HUES6 (cell line): ENCODE measurements around the gene CEP41.

Experiments
- H3K27ac ChIP-seq: 2 replicates; pipeline ENCODE4 v1.7.0; 2013; ENCODE audit warnings: low read depth, mild to moderate bottlenecking, low read length, inconsistent platforms
- H3K27me3 ChIP-seq: 2 replicates; pipeline ENCODE4 v1.6.1; 2013; ENCODE audit warnings: low read length; ENCODE audit not compliant: control insufficient read depth, insufficient read depth
- H3K36me3 ChIP-seq: 2 replicates; pipeline ENCODE4 v1.6.1; 2013; ENCODE audit warnings: low read length; ENCODE audit not compliant: control insufficient read depth, insufficient read depth
- H3K4me1 ChIP-seq: 2 replicates; pipeline ENCODE4 v1.6.1; 2013; ENCODE audit warnings: low read length; ENCODE audit not compliant: control insufficient read depth, insufficient read depth
- H3K4me3 ChIP-seq: 2 replicates; pipeline ENCODE4 v1.5.1; 2013; ENCODE audit warnings: low read depth, low read length
- H3K9ac ChIP-seq: one replicate; pipeline ENCODE4 v1.6.1; 2013; ENCODE audit warnings: mild to moderate bottlenecking, low read length
- H3K9me3 ChIP-seq: 2 replicates; pipeline ENCODE4 v1.6.1; 2013; ENCODE audit warnings: low read depth, low read length; ENCODE audit not compliant: control insufficient read depth, insufficient read depth

CEP41 gene, protein sequence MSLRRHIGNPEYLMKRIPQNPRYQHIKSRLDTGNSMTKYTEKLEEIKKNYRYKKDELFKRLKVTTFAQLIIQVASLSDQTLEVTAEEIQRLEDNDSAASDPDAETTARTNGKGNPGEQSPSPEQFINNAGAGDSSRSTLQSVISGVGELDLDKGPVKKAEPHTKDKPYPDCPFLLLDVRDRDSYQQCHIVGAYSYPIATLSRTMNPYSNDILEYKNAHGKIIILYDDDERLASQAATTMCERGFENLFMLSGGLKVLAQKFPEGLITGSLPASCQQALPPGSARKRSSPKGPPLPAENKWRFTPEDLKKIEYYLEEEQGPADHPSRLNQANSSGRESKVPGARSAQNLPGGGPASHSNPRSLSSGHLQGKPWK

DNA sequence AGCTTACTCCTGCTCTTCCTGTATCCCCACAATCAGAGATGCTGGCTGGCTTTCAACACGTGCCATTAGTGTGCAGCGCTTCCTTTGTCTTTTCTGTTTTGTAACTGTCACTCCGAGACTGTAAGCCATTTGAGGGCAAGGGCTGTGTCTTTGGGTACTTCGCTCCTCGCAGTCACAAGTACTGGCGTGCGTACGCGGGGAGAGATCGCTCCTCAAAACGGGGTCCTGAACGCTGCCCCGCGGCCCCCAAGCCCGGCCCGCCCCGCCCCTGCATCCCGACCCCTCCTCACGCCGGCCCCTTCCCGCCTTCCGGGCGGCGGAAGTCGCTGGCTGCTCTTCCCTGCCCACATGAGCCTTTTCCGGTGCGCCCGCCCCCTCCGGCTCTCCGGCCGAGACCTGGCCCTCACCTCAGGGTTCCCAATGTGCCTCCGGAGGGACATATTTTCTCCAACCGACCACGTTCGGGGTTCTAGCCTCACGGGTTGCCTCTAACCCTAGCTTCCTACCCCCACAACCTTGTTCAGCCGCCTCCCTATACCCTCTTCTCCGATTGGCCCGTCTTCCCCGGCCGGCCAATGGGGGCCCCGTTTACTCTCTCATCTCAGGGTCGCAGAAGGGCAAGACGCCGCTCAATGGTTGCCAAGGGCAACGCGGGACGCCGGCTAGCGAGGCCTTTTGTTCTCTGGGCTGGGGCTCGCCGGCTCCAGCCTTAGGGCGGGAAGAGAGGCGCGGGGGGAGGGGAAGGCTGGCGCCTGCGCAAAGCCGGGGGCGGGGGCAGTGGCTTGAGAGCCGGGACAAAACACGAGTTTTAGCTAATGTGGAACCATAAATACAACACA, at the start of gene CEP41:
TSS of gene CEP41 (minus strand) at position 490 of the 839 bp plus-strand sequence. CDS start at position 440, 50 bp downstream.
- Histone ChIP-seq H3K4me3 (peak within 1 kb of the TSS; percentile 88), H3K9me3 (no peaks in the 10 kb centered on the region), H3K27ac (peak within 1 kb of the TSS; percentile 100), H3K36me3 (no peaks in the 10 kb centered on the region), H3K4me1 (peaks cover 8% of the 10 kb centered on the region), H3K9ac (peak within 1 kb of the TSS; percentile 99), H3K27me3 (no peaks in the 10 kb centered on the region)

DNA sequence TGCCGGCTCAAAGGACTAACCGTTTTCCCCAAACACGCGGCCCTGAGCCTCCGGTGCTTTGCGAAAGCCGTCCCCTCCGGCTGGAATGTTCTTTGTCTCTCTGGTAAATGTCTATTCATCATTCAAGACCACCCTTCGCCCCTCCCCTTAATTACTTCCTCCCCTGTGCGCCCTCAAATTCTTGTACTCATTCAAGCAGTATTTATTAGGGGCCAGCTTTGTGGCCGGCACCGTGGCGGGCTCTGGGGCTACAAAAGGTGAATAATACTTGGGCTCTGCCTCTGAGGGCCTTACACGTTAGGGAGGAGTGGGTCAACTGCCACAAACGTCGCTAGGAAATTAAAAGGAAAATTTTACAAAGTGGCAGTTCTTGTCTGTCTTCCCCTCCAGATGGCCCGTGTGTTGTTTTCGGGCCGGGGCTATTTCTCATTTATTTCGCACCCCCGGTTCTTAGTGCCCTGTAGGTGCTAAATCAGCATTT, 49.5 kb upstream of the CEP41 start:
- Histone ChIP-seq H3K4me3 (peak overlapping the region; percentile 73), H3K9me3 (peaks cover 9% of the 10 kb centered on the region; the same call in 1 of the 2 replicates), H3K36me3 (peaks cover 3% of the 10 kb centered on the region), H3K27ac (peak overlapping the region; percentile 75; the same call in 1 of the 2 replicates), H3K27me3 (peaks cover 25% of the 10 kb centered on the region), H3K4me1 (peaks cover 34% of the 10 kb centered on the region), H3K9ac (peak overlapping the region; percentile 68)

DNA sequence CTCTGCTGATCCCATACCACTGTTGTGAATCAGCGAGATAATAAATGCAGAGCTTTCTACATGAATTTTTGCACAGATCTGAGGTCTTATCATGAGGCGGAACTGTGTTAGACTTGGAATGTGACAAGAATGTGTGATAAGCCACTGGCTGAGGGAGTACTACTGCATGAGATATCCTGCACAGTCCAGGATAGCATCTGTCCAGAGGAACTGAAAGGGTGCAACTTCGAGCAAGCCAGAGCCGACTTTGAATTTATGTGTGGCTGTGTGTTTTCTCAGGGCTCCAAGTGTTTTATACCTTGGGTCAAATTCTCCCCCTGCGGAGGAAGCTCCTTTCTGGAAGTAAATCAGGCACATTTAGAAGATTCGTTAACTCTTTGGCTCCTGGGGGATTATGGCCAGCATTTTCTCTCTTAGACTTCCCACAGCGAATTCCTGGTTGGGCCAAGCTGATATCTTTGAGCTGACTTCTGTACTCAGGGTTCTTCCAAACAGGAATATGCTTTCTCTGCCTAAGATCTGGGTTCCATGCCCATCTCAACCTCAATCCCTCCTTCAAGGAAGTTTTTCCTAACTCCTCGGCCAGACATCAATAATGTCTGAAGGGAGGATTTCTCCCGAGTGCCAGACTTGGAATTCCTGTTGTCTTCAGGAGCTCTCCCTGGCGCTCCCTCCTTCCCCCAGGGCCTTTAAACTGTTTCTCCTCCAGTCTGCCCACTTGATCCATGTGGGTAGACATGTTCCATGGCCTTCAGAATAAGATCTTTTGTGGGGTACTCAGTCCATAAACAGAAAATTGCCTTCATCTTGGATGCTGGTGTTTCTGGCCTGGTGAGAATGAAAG, 48.5 kb upstream of the CEP41 start:
- H3K9ac ChIP-seq: peak overlapping the region; percentile 74
- H3K9me3 ChIP-seq: peaks cover 9% of the 10 kb centered on the region; the same call in 1 of the 2 replicates
- peak overlapping the region; percentile 73; the same call in 1 of the 2 replicates for H3K4me3 ChIP-seq
- H3K36me3 ChIP-seq: no peaks in the 10 kb centered on the region
- peak overlapping the region; percentile 31; the same call in 1 of the 2 replicates for H3K27ac ChIP-seq
- peaks cover 34% of the 10 kb centered on the region for H3K4me1 ChIP-seq
- peaks cover 25% of the 10 kb centered on the region for H3K27me3 ChIP-seq

DNA sequence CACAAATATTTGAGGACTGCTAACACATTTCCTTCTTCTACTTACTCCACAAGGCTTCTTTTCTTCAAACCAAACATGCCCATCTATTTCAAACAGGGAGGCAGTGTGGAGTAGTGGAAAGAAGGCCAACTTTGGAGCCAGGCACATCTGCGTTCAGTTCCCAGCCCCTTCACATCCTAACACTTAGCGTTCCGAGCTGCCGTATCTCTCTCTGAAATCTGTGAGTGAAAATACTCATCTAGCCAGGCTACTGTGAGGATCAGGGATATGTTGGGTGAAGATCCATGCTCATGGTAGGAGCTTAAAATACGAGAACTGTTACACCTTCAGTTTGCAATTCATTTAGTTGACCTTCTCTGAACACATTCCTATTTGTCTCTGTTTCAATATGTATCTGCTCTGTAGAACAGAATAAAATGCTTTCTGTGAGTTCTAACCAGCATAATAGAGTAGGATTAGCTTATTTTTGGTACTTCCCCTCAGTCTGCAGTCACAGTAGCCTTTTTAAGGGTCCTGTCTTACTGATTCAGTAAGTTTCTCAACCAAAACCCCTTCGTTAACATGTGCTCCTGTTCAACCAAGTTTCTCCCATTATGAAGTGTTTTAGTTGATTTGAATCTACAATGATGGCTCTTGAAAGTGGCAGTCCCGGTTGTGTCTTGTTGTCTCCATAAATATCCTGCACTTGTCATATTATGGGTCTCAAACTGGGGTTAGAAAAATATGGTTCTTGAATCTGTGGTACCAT, 47.8 kb upstream of the CEP41 start:
- Histone ChIP-seq H3K27me3 (peaks cover 21% of the 10 kb centered on the region), H3K9me3 (peaks cover 9% of the 10 kb centered on the region; the same call in 1 of the 2 replicates), H3K4me1 (peaks cover 34% of the 10 kb centered on the region), H3K9ac (peak overlapping the region; percentile 6), H3K27ac (no peak overlapping the region; the same call in 1 of the 2 replicates), H3K4me3 (no peak overlapping the region), H3K36me3 (no peaks in the 10 kb centered on the region)

DNA sequence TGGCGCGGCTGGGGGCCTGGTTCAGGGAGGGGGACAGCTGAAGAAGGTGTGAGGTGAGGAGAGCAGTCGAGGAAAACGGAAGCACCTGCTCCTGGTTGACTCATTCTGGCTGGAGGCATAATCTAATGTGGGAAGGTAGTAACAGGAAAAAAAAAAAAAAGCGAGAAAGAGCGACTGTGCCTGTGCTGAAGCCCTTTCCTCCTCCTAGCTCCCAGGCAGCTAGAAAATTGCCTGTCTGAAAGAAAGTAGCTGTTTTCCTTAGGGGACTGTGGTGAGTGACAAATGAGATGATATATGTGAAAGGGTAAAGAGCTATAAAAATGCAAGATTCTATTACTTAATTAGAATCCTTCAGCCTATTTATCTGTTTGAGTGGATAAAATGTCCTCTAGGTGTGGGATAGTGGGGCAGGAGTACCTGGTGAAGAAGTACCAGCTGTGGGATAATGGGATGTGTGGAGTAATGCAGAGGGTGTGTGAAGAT, 46.2 kb upstream of the CEP41 start:
- no peaks in the 10 kb centered on the region for H3K36me3 ChIP-seq
- H3K27me3 ChIP-seq: peaks cover 5% of the 10 kb centered on the region
- H3K9me3 ChIP-seq: no peaks in the 10 kb centered on the region
- H3K9ac ChIP-seq: peak overlapping the region; percentile 89
- peak overlapping the region; percentile 90 for H3K4me3 ChIP-seq
- H3K27ac ChIP-seq: no peak overlapping the region
- peaks cover 34% of the 10 kb centered on the region for H3K4me1 ChIP-seq

DNA sequence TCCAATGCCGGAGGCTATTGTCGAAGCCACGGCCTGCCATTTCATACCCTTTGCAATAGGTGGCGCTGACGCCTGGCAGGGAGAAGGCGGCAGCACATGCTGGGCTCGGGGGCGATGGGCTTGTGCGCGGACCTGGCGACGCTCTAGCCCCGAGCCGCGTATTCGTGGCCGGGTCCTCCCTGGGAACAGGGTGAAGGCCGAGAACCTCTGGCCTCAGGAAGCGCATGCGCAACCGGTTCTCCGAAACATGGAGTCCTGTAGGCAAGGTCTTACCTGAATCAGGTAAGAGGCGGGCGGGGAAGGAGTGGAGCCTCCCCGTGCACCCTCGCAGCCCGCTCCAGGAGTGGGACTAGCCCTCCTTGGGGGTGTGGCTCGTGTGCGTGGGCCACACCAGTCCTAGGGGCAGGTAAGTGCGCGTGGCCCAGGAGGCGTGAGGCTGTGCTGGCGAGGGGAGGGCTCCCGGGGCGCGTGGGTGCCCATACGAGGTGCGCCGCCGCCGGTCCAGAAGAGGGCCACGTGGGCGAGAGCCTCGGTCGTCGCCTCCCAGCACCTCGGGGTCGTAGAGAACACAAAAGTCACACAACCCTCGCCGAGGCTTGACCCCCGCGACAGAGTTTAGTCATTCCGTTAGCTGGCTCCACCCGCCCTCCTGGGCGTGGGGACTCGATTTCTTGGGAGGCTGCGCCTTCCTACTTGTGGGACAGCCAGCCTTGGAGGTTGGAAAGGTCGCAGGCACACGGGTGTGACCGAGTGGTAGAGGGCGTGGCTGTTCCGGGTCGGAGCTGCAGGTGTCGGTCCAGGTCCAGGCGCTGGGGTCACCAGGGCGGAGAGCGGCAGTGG, 45.5 kb upstream of the CEP41 start:
- Histone ChIP-seq H3K4me1 (peaks cover 34% of the 10 kb centered on the region), H3K9ac (peak overlapping the region; percentile 89), H3K4me3 (peak overlapping the region; percentile 90), H3K36me3 (no peaks in the 10 kb centered on the region), H3K27me3 (peaks cover 2% of the 10 kb centered on the region), H3K27ac (peak overlapping the region; percentile 70), H3K9me3 (no peaks in the 10 kb centered on the region)

DNA sequence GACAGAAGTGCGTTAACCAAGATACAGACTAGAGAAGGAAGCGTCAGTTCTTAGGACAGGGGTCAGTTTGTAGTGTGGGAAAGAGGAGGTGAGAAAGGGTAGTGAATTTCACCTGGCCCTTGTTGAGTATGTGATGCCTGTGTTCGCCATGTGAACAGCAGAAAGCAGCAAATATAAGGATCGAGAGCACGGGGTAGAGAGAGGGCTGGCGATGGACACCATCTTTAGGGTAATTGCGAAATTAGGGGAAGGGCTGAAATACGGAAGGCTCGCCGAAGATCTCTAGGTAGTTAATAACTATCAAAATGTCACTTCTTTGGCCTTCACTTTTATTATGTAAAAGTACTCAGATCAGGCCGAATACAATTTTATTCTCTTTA, 44.9 kb upstream of the CEP41 start:
- no peaks in the 10 kb centered on the region for H3K36me3 ChIP-seq
- no peak overlapping the region for H3K9ac ChIP-seq
- H3K9me3 ChIP-seq: no peaks in the 10 kb centered on the region
- peaks cover 34% of the 10 kb centered on the region for H3K4me1 ChIP-seq
- H3K4me3 ChIP-seq: peak overlapping the region; percentile 90
- H3K27ac ChIP-seq: no peak overlapping the region
- no peaks in the 10 kb centered on the region for H3K27me3 ChIP-seq

DNA sequence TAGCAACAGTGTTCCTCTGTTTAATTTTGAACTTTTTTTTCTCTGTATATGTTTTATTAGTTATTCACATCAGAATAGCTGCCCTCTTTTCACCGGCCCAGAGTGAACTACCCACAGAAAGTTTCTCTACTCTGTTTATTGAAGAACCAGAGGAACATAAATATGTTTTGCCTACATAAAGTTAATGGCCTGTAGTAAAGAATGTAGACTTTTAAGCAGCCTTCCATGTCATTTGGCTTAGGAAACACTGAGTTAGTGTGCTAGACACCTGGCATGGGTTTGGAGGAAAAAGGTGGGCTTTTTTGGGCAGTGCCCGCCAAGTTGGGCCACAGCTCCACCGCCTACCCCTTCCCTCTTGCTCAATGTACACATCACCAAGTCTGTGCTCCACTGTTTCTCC, 42.2 kb upstream of the CEP41 start:
- Histone ChIP-seq H3K9me3 (no peaks in the 10 kb centered on the region), H3K4me3 (no peak overlapping the region), H3K27ac (no peak overlapping the region), H3K4me1 (peaks cover 11% of the 10 kb centered on the region), H3K36me3 (no peaks in the 10 kb centered on the region), H3K27me3 (no peaks in the 10 kb centered on the region), H3K9ac (no peak overlapping the region)

DNA sequence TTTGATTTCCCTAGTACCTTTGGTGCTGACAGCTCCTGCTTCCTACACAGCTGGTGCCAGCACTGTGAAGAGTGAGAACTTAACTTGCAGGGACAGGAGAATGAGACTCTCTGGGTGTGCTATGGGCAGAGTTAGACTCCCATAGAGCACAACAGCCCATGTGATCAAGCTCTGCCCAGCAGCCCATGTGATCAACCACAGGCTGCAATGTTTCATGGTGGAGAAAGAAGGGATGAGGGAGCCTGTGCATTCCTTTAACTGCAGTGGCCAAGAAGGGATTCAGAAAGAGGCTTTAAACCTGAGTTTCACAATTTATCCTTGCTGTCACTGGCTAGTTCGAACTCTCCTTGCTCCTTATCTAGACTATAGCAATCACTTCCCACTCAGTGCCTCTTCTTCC, 41.1 kb upstream of the CEP41 start:
- Histone ChIP-seq H3K4me3 (no peak overlapping the region), H3K9ac (no peak overlapping the region), H3K4me1 (peaks cover 3% of the 10 kb centered on the region), H3K9me3 (no peaks in the 10 kb centered on the region), H3K27me3 (no peaks in the 10 kb centered on the region), H3K36me3 (no peaks in the 10 kb centered on the region), H3K27ac (no peak overlapping the region)
